Large intestine (tissue), 3 donors: ENCODE measurements around the gene NCOA6. TPM values are rescaled to one million over a fixed set of nuclear protein-coding genes. Genes with fewer than 3 reads are reported as not detected.
A peak's percentile ranks its signal among the peaks of the same experiment; 100 is the strongest.
"Not testable (repeated sequence)": the region's sequence is repeated elsewhere in the genome, so short reads cannot be mapped to it uniquely, and the experiment has no call there.

Experiments used
- DNase-seq, 2 donors: peaks; one replicate each; pipeline versions ENCODE4 v3.0.0 to v3.0.0-alpha.2; 2013
- H3K27ac ChIP-seq: one replicate; pipeline ENCODE4 v1.5.1; 2013; ENCODE audit warnings: low read length
- H3K27me3 ChIP-seq: 2 replicates; pipeline ENCODE4 v1.6.1; 2013; ENCODE audit warnings: low read length; ENCODE audit not compliant: control insufficient read depth, insufficient read depth
- H3K36me3 ChIP-seq: 2 replicates; pipeline ENCODE4 v1.6.1; 2013; ENCODE audit warnings: low read length; ENCODE audit not compliant: control insufficient read depth, insufficient read depth
- H3K4me1 ChIP-seq: one replicate; pipeline ENCODE4 v1.6.1; 2013; ENCODE audit warnings: low read length; ENCODE audit not compliant: control insufficient read depth, insufficient read depth
- H3K4me3 ChIP-seq: one replicate; pipeline ENCODE4 v1.5.1; 2013; ENCODE audit warnings: low read length
- H3K9me3 ChIP-seq: one replicate; pipeline ENCODE4 v1.6.1; 2013; ENCODE audit warnings: mild to moderate bottlenecking, low read depth, low read length, moderate library complexity; ENCODE audit not compliant: control insufficient read depth
- WGBS: methylation state at CpG from one replicate; pipeline ENCODE4 v1.1.5; 2013; ENCODE audit warnings: low lambda C conversion rate; ENCODE audit not compliant: insufficient coverage; 5-methylcytosine and 5-hydroxymethylcytosine counted together
- polyA plus RNA-seq: library from polyadenylated mRNA; unstranded; fragments of 120-200 nt; gene quantifications from one replicate; pipeline ENCODE4 v1.2.1, GENCODE V29; 2013

NCOA6 gene
- polyA plus RNA-seq, 1 donor, result 25.7 TPM

- H3K27me3 ChIP-seq, DNase-seq, H3K9me3 ChIP-seq, H3K4me3 ChIP-seq, H3K27ac ChIP-seq, H3K4me1 ChIP-seq: not testable (repeated sequence)
- 100% methylated on average over 1 of the region's 8 CpGs for WGBS
- peaks cover 16% of the 10 kb centered on the region for H3K36me3 ChIP-seq
Observed at GRCh38 chr20:34780291-34780690, 45.2 kb downstream of the NCOA6 start.

GRCh38 chr20:34776177-34776576 lies 49.3 kb downstream of the NCOA6 start:
- 100% methylated on average over 1 of the region's 8 CpGs for WGBS
- Histone ChIP-seq H3K4me1 (no peaks in the 10 kb centered on the region), H3K36me3 (peaks cover 43% of the 10 kb centered on the region), H3K9me3 (no peaks in the 10 kb centered on the region), H3K4me3 (no peak overlapping the region), H3K27ac (no peak overlapping the region), H3K27me3 (no peaks in the 10 kb centered on the region)
- DNase-seq, result no peak

GRCh38 chr20:34774886-34775285 lies 50.6 kb downstream of the NCOA6 start:
- Histone ChIP-seq H3K4me3 (no peak overlapping the region), H3K4me1 (no peaks in the 10 kb centered on the region), H3K27ac (no peak overlapping the region), H3K9me3 (no peaks in the 10 kb centered on the region), H3K36me3 (peaks cover 44% of the 10 kb centered on the region), H3K27me3 (no peaks in the 10 kb centered on the region)
- no peak for DNase-seq

GRCh38 chr20:34774449-34774848 lies 51.0 kb downstream of the NCOA6 start:
- Histone ChIP-seq H3K9me3 (no peaks in the 10 kb centered on the region), H3K27me3 (no peaks in the 10 kb centered on the region), H3K4me1 (no peaks in the 10 kb centered on the region), H3K27ac (no peak overlapping the region), H3K4me3 (no peak overlapping the region), H3K36me3 (peaks cover 44% of the 10 kb centered on the region)
- DNase-seq, result no peak
- 100% methylated on average over 1 of the region's 3 CpGs for WGBS

- H3K9me3 ChIP-seq, result no peaks in the 10 kb centered on the region
- H3K4me3 ChIP-seq, result no peak overlapping the region
- no CpG with 5 or more reads among the region's 1 CpG for WGBS
- H3K4me1 ChIP-seq, result no peaks in the 10 kb centered on the region
- DNase-seq, result no peak
- no peak overlapping the region for H3K27ac ChIP-seq
- no peaks in the 10 kb centered on the region for H3K27me3 ChIP-seq
- H3K36me3 ChIP-seq, result peaks cover 44% of the 10 kb centered on the region
Observed at GRCh38 chr20:34773726-34774125, 51.7 kb downstream of the NCOA6 start.

- no peaks in the 10 kb centered on the region for H3K4me1 ChIP-seq
- H3K9me3 ChIP-seq, result no peaks in the 10 kb centered on the region
- H3K27ac ChIP-seq, result no peak overlapping the region
- H3K27me3 ChIP-seq, result no peaks in the 10 kb centered on the region
- DNase-seq, result no peak
- H3K4me3 ChIP-seq, result no peak overlapping the region
- peaks cover 47% of the 10 kb centered on the region for H3K36me3 ChIP-seq
- WGBS, result no CpG with 5 or more reads among the region's 3 CpGs
Observed at GRCh38 chr20:34772437-34772836, 53.0 kb downstream of the NCOA6 start.

GRCh38 chr20:34771680-34772081 lies 53.8 kb downstream of the NCOA6 start:
- Histone ChIP-seq H3K9me3 (no peaks in the 10 kb centered on the region), H3K27ac (no peak overlapping the region), H3K4me1 (no peaks in the 10 kb centered on the region), H3K27me3 (no peaks in the 10 kb centered on the region), H3K36me3 (peaks cover 50% of the 10 kb centered on the region), H3K4me3 (no peak overlapping the region)
- DNase-seq, result no peak
- 60% methylated on average over 1 of the region's 3 CpGs for WGBS

GRCh38 chr20:34768096-34768495 lies 57.4 kb downstream of the NCOA6 start:
- Histone ChIP-seq H3K4me3 (no peak overlapping the region), H3K27me3 (no peaks in the 10 kb centered on the region), H3K4me1 (no peaks in the 10 kb centered on the region), H3K27ac (no peak overlapping the region), H3K36me3 (peaks cover 41% of the 10 kb centered on the region), H3K9me3 (no peaks in the 10 kb centered on the region)
- peak; percentile 8 to 10 for DNase-seq
- no CpG with 5 or more reads among the region's 3 CpGs for WGBS

- no CpG with 5 or more reads among the region's 1 CpG for WGBS
- H3K9me3 ChIP-seq, result no peaks in the 10 kb centered on the region
- peak overlapping the region; percentile 34 for H3K27ac ChIP-seq
- peaks cover 43% of the 10 kb centered on the region for H3K36me3 ChIP-seq
- DNase-seq, result peak in 1 of 2 donors; percentile 32
- H3K4me3 ChIP-seq, result no peak overlapping the region
- H3K4me1 ChIP-seq, result no peaks in the 10 kb centered on the region
- H3K27me3 ChIP-seq, result no peaks in the 10 kb centered on the region
Observed at GRCh38 chr20:34762031-34762555, 63.4 kb downstream of the NCOA6 start.

GRCh38 chr20:34755367-34755766 lies 70.1 kb downstream of the NCOA6 start:
- no peaks in the 10 kb centered on the region for H3K27me3 ChIP-seq
- H3K36me3 ChIP-seq, result peaks cover 56% of the 10 kb centered on the region
- H3K4me3 ChIP-seq, result no peak overlapping the region
- no peaks in the 10 kb centered on the region for H3K4me1 ChIP-seq
- H3K9me3 ChIP-seq, result no peaks in the 10 kb centered on the region
- no CpG with 5 or more reads among the region's 1 CpG for WGBS
- no peak for DNase-seq
- H3K27ac ChIP-seq, result no peak overlapping the region

- no peak for DNase-seq
- Histone ChIP-seq H3K4me1 (no peaks in the 10 kb centered on the region), H3K9me3 (no peaks in the 10 kb centered on the region), H3K27me3 (no peaks in the 10 kb centered on the region), H3K4me3 (no peak overlapping the region), H3K27ac (no peak overlapping the region), H3K36me3 (peaks cover 57% of the 10 kb centered on the region)
- no CpG with 5 or more reads among the region's 4 CpGs for WGBS
Observed at GRCh38 chr20:34754611-34755010, 70.8 kb downstream of the NCOA6 start.
